ENCODE results near the gene APBB1.
"Not testable (repeated sequence)": the region's sequence is repeated elsewhere in the genome, so short reads cannot be mapped to it uniquely, and the experiment has no call there.

APBB1 gene

GRCh38 chr11:6415797-6416196 is 3.1 kb downstream of the APBB1 start:
- DNase-seq: no peak

GRCh38 chr11:6414874-6415328 is 4.0 kb downstream of the APBB1 start:
- no peak for DNase-seq

- DNase-seq: no peak
Observed at GRCh38 chr11:6413791-6414201, 5.1 kb downstream of the APBB1 start.

GRCh38 chr11:6411594-6412031 is 7.3 kb downstream of the APBB1 start:
- no peak for DNase-seq

- DNase-seq: no peak
Observed at GRCh38 chr11:6410695-6411430, 8.0 kb downstream of the APBB1 start.

GRCh38 chr11:6406370-6406769 is 12.5 kb downstream of the APBB1 start:
- DNase-seq: no peak

- no peak for DNase-seq
Observed at GRCh38 chr11:6405846-6406245, 13.0 kb downstream of the APBB1 start.

GRCh38 chr11:6405052-6405667 is 13.7 kb downstream of the APBB1 start:
- no peak for DNase-seq

GRCh38 chr11:6404342-6405051 is 14.4 kb downstream of the APBB1 start:
- DNase-seq: no peak

GRCh38 chr11:6403539-6403938 is 15.4 kb downstream of the APBB1 start:
- no peak for DNase-seq

- peak; percentile 60 for DNase-seq
Observed at GRCh38 chr11:6402561-6402981, 16.3 kb downstream of the APBB1 start.

GRCh38 chr11:6402061-6402470 is 16.8 kb downstream of the APBB1 start:
- DNase-seq: no peak

- no peak for DNase-seq
Observed at GRCh38 chr11:6401464-6401863, 17.4 kb downstream of the APBB1 start.

GRCh38 chr11:6400431-6401345 is 18.2 kb downstream of the APBB1 start:
- DNase-seq: no peak

- DNase-seq: no peak
Observed at GRCh38 chr11:6397636-6398035, 21.3 kb downstream of the APBB1 start.

- DNase-seq: no peak
Observed at GRCh38 chr11:6397156-6397555, 21.7 kb downstream of the APBB1 start.

GRCh38 chr11:6395470-6396060 is 23.3 kb downstream of the APBB1 start:
- DNase-seq: no peak

GRCh38 chr11:6393989-6394670 is 24.8 kb downstream of the APBB1 start:
- DNase-seq: no peak

- not testable (repeated sequence) for DNase-seq
Observed at GRCh38 chr11:6392251-6392650, 26.6 kb downstream of the APBB1 start.

- DNase-seq: no peak
Observed at GRCh38 chr11:6391537-6392134, 27.3 kb downstream of the APBB1 start.

Measured in activated effector memory CD4-positive, alpha-beta T cell treated with Interleukin-2 at 50 U/mL for 16 hours (primary cell).